ENCODE measurements around the gene C1QL3.

C1QL3 gene

GRCh38 chr10:16521311-16522016, at the start of gene C1QL3:
Gene C1QL3 (minus strand): TSS chr10:16521879. CDS start chr10:16521065, 814 bp downstream.
- DNase-seq = peak; percentile 7

GRCh38 chr10:16570731-16571130, 49.1 kb upstream of the C1QL3 start:
- DNase-seq = no peak

- no peak for DNase-seq
Observed at GRCh38 chr10:16566202-16566805, 44.6 kb upstream of the C1QL3 start.

- DNase-seq = no peak
Observed at GRCh38 chr10:16565604-16566003, 43.9 kb upstream of the C1QL3 start.

GRCh38 chr10:16562891-16563290, 41.2 kb upstream of the C1QL3 start:
- DNase-seq = no peak

GRCh38 chr10:16559236-16559773, 37.6 kb upstream of the C1QL3 start:
- no peak for DNase-seq

- no peak for DNase-seq
Observed at GRCh38 chr10:16547973-16548372, 26.3 kb upstream of the C1QL3 start.

- DNase-seq = no peak
Observed at GRCh38 chr10:16545116-16545736, 23.5 kb upstream of the C1QL3 start.

- no peak for DNase-seq
Observed at GRCh38 chr10:16544591-16544990, 22.9 kb upstream of the C1QL3 start.

- DNase-seq = no peak
Observed at GRCh38 chr10:16544099-16544498, 22.4 kb upstream of the C1QL3 start.

GRCh38 chr10:16536155-16536554, 14.5 kb upstream of the C1QL3 start:
- DNase-seq = no peak

GRCh38 chr10:16529853-16530252, 8.2 kb upstream of the C1QL3 start:
- DNase-seq = no peak

- no peak for DNase-seq
Observed at GRCh38 chr10:16527452-16527851, 5.8 kb upstream of the C1QL3 start.

GRCh38 chr10:16520900-16521299, 779 bp downstream of the C1QL3 start:
- peak; percentile 20 for DNase-seq

- peak; percentile 6 for DNase-seq
Observed at GRCh38 chr10:16519908-16520861, 1.5 kb downstream of the C1QL3 start.

- no peak for DNase-seq
Observed at GRCh38 chr10:16519250-16519907, 2.3 kb downstream of the C1QL3 start.

- no peak for DNase-seq
Observed at GRCh38 chr10:16518822-16519221, 2.9 kb downstream of the C1QL3 start.

- no peak for DNase-seq
Observed at GRCh38 chr10:16510843-16511242, 10.8 kb downstream of the C1QL3 start.

GRCh38 chr10:16509996-16510395, 11.7 kb downstream of the C1QL3 start:
- DNase-seq = no peak

- no peak for DNase-seq
Observed at GRCh38 chr10:16505161-16505560, 16.5 kb downstream of the C1QL3 start.

GRCh38 chr10:16497911-16498310, 23.8 kb downstream of the C1QL3 start:
- no peak for DNase-seq

GRCh38 chr10:16493884-16494536, 27.7 kb downstream of the C1QL3 start:
- no peak for DNase-seq
